Esophagus (tissue), 2 donors: ENCODE data around the gene TBX5. TPM values are rescaled to one million over a fixed set of nuclear protein-coding genes. Genes with fewer than 3 reads are reported as not detected.

Source experiments
- H3K27ac ChIP-seq, 2 donors: one replicate each; pipeline ENCODE4 v1.5.1; 2013; ENCODE audit warnings: low read depth in 2 of 2, mild to moderate bottlenecking in 2 of 2, inconsistent platforms in 1 of 2, low read length in 1 of 2, moderate library complexity in 1 of 2
- H3K27me3 ChIP-seq, 2 donors: one replicate each; pipeline ENCODE4 v1.6.1; 2013; ENCODE audit warnings: low read length in 2 of 2, control low read depth in 1 of 2, mild to moderate bottlenecking in 1 of 2; ENCODE audit not compliant: insufficient read depth in 2 of 2, control insufficient read depth in 1 of 2
- H3K36me3 ChIP-seq, 2 donors: one replicate each; pipeline ENCODE4 v1.6.1; 2013; ENCODE audit warnings: low read length in 1 of 2; ENCODE audit not compliant: control insufficient read depth in 2 of 2, insufficient read depth in 2 of 2
- H3K4me1 ChIP-seq, 2 donors: one replicate each; pipeline ENCODE4 v1.6.1; 2013; ENCODE audit warnings: low read length in 1 of 2; ENCODE audit not compliant: control insufficient read depth in 2 of 2, insufficient read depth in 2 of 2
- H3K4me3 ChIP-seq, 2 donors: one replicate each; pipeline ENCODE4 v1.5.1; 2013; ENCODE audit warnings: low read length in 2 of 2, mild to moderate bottlenecking in 2 of 2, low read depth in 1 of 2, moderate library complexity in 1 of 2
- H3K9me3 ChIP-seq, 2 donors: one replicate each; pipeline ENCODE4 v1.6.1; 2013; ENCODE audit warnings: mild to moderate bottlenecking in 2 of 2, low read depth in 1 of 2, low read length in 1 of 2, moderate library complexity in 1 of 2; ENCODE audit not compliant: control insufficient read depth in 2 of 2, insufficient read depth in 1 of 2
- WGBS, 2 donors: extraction: QIAGEN DNeasy Blood & Tissue Kit; methylation state at CpG; one replicate each; pipeline ENCODE4 v1.1.7; 2013; 5-methylcytosine and 5-hydroxymethylcytosine counted together
- polyA plus RNA-seq, 2 donors: library from polyadenylated mRNA; stranded (reverse); fragments of 200-250 nt; gene quantifications; one replicate each; pipeline ENCODE4 v1.2.3, GENCODE V29; 2013
- donor health status: healthy with polysubstance abuse.
- donor health status: Bipolar disorder and iron deficiency.

Gene TBX5
- polyA plus RNA-seq, 2 donors: 0.51 to 1.2 TPM

DNA sequence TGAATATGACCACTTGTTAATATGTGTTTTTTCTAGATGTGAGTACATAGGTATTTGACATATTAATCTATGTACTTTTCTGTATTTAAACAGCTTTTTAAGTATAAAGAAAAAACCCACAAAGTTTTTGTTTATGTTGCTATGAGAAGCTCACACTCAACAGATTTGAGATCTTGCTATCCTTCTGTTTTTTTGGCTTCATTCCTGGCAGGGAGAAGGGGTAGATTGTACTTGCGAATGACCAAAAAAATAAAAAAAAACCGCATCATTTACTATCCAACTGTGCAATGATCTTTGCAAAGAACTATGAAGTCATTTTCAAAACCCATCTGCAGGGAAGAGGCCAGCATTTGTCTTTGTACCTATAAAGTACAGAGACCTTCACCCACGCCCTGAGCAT lies 28.4 kb upstream of the TBX5 start:
- 36 to 50% methylated on average over 3 of the region's 3 CpGs for WGBS, 2 donors
- H3K36me3 ChIP-seq: no peaks in the 10 kb centered on the region
- H3K4me3 ChIP-seq: no peak overlapping the region
- peaks cover 5 to 7% of the 10 kb centered on the region in 2 donors for H3K27me3 ChIP-seq
- H3K9me3 ChIP-seq: peaks cover 0 to 3% of the 10 kb centered on the region in 2 donors
- no peak overlapping the region for H3K27ac ChIP-seq
- no peaks in the 10 kb centered on the region for H3K4me1 ChIP-seq

GRCh38 chr12:114431902-114432301 lies 26.0 kb upstream of the TBX5 start:
- 36 to 57% methylated on average over 1 of the region's 1 CpG for WGBS, 2 donors
- Histone ChIP-seq H3K4me3 (no peak overlapping the region), H3K9me3 (no peaks in the 10 kb centered on the region), H3K36me3 (no peaks in the 10 kb centered on the region), H3K4me1 (no peaks in the 10 kb centered on the region), H3K27me3 (peaks cover 0 to 2% of the 10 kb centered on the region in 2 donors), H3K27ac (no peak overlapping the region)

GRCh38 chr12:114430306-114430705 lies 24.4 kb upstream of the TBX5 start:
- H3K27ac ChIP-seq: no peak overlapping the region
- WGBS, 2 donors: 50 to 56% methylated on average over 4 of the region's 4 CpGs
- H3K27me3 ChIP-seq: no peaks in the 10 kb centered on the region
- no peaks in the 10 kb centered on the region for H3K36me3 ChIP-seq
- H3K9me3 ChIP-seq: no peaks in the 10 kb centered on the region
- H3K4me1 ChIP-seq: no peaks in the 10 kb centered on the region
- H3K4me3 ChIP-seq: no peak overlapping the region

- Histone ChIP-seq H3K36me3 (no peaks in the 10 kb centered on the region), H3K4me3 (no peak overlapping the region), H3K27ac (no peak overlapping the region), H3K27me3 (no peaks in the 10 kb centered on the region), H3K9me3 (no peaks in the 10 kb centered on the region), H3K4me1 (no peaks in the 10 kb centered on the region)
- whole genome bisulfite sequencing, 2 donors: 35 to 43% methylated on average over 3 of the region's 3 CpGs
Measured at GRCh38 chr12:114425031-114425626, 19.2 kb upstream of the TBX5 start.

GRCh38 chr12:114420944-114421335 lies 15.0 kb upstream of the TBX5 start:
- no peaks in the 10 kb centered on the region for H3K27me3 ChIP-seq
- no peak overlapping the region for H3K27ac ChIP-seq
- H3K4me1 ChIP-seq: no peaks in the 10 kb centered on the region
- 56 to 58% methylated on average over 4 of the region's 4 CpGs for WGBS, 2 donors
- no peaks in the 10 kb centered on the region for H3K9me3 ChIP-seq
- no peak overlapping the region for H3K4me3 ChIP-seq
- no peaks in the 10 kb centered on the region for H3K36me3 ChIP-seq

GRCh38 chr12:114420182-114420943 lies 14.4 kb upstream of the TBX5 start:
- Histone ChIP-seq H3K4me3 (no peak overlapping the region), H3K36me3 (no peaks in the 10 kb centered on the region), H3K9me3 (no peaks in the 10 kb centered on the region), H3K27me3 (no peaks in the 10 kb centered on the region), H3K27ac (no peak overlapping the region), H3K4me1 (no peaks in the 10 kb centered on the region)
- 49 to 51% methylated on average over 8 of the region's 8 CpGs for WGBS, 2 donors

DNA sequence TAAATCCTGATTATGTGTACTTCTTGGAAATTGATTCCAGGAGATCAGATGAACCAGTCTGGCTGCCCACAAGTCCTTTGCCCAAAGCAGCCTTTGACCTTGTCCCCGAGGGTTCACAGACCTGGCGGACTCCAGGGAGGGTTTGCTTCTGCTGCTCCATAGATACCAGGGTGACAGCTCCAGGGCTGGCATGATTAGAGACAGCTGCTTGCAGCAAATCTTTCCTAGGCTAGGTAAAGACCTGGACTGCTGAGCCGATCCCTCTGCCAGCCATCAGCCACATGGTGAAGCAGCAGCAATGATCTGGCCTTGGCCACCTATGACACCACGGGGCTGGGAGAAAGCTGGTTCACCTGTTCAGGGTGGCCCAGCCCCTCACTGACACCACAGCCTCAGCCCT lies 10.1 kb upstream of the TBX5 start:
- H3K36me3 ChIP-seq: no peaks in the 10 kb centered on the region
- H3K27me3 ChIP-seq: peaks cover 0 to 8% of the 10 kb centered on the region in 2 donors
- no peaks in the 10 kb centered on the region for H3K9me3 ChIP-seq
- no peak overlapping the region for H3K4me3 ChIP-seq
- no peaks in the 10 kb centered on the region for H3K4me1 ChIP-seq
- 69 to 70% methylated on average over 4 of the region's 4 CpGs for WGBS, 2 donors
- H3K27ac ChIP-seq: no peak overlapping the region

- 36 to 45% methylated on average over 7 of the region's 7 CpGs for WGBS, 2 donors
Measured at GRCh38 chr12:114415525-114415868, 9.6 kb upstream of the TBX5 start.

DNA sequence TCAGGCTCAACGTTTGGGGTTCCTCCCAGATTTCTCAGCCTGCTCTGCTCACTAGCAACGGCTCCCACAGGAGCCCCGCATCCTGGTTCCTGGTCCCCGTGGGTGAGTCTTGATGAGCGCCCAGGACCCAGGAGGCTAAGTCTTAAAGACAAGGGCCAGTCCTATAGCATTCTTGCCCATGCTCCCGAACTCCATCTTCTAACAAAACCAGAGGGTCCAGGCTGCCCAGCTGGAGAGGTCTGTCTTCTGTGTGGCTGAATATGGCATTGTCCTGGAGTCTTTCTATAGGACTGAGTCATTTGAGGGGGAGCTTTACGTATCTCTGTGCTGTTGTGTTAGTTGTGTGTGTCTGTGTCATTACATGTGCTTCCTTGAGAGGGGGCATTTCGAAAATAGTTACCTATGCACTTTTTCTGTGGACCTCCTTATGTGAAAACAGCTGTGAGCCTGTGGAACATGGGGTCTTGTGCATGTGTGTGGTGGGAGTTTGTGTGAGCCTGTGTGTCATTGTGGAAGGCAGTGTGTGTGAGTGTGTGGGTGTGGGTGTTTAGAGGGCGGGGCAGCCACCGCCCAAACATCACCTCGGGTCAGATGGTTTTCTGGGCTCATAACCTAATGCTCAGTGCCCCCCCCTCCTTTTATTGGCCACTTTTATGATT lies 9.1 kb upstream of the TBX5 start:
- no peaks in the 10 kb centered on the region for H3K36me3 ChIP-seq
- H3K9me3 ChIP-seq: no peaks in the 10 kb centered on the region
- H3K4me1 ChIP-seq: no peaks in the 10 kb centered on the region
- H3K27ac ChIP-seq: no peak overlapping the region
- peaks cover 0 to 14% of the 10 kb centered on the region in 2 donors for H3K27me3 ChIP-seq
- H3K4me3 ChIP-seq: no peak overlapping the region
- 43 to 45% methylated on average over 10 to 11 of the region's 11 CpGs for WGBS, 2 donors

More at GRCh38 chr12:114415525-114415868, 9.6 kb upstream of the TBX5 start:
- Histone ChIP-seq H3K4me1 (no peaks in the 10 kb centered on the region), H3K36me3 (no peaks in the 10 kb centered on the region), H3K9me3 (no peaks in the 10 kb centered on the region), H3K27ac (no peak overlapping the region), H3K27me3 (peaks cover 0 to 12% of the 10 kb centered on the region in 2 donors), H3K4me3 (no peak overlapping the region)
